Trophoblast cell (in vitro differentiated cells and primary cell): Measurements from ENCODE around the gene ZNF398.

ENCODE experiments used
- DNase-seq, 2 donors: peaks; one replicate each; pipeline ENCODE4 v3.0.0-alpha.2; 2016
- H2AFZ ChIP-seq: 2 replicates; pipeline ENCODE4 v1.6.1; 2013; ENCODE audit warnings: low read length, moderate library complexity, mild to moderate bottlenecking; ENCODE audit not compliant: insufficient read depth, poor library complexity
- H2AK5ac ChIP-seq: 2 replicates; pipeline ENCODE4 v1.6.1; 2013; ENCODE audit warnings: mild to moderate bottlenecking, low read length
- H2BK120ac ChIP-seq: 2 replicates; pipeline ENCODE4 v1.6.1; 2013; ENCODE audit warnings: low read length, mild to moderate bottlenecking, moderate library complexity; ENCODE audit not compliant: insufficient read depth, poor library complexity
- H2BK12ac ChIP-seq: 2 replicates; pipeline ENCODE4 v1.6.1; 2013; ENCODE audit warnings: mild to moderate bottlenecking, low read length, moderate library complexity
- H2BK5ac ChIP-seq: 2 replicates; pipeline ENCODE4 v1.6.1; 2013; ENCODE audit warnings: low read length, low read depth, moderate library complexity, mild to moderate bottlenecking; ENCODE audit not compliant: poor library complexity
- H3K14ac ChIP-seq: 2 replicates; pipeline ENCODE4 v1.6.1; 2013; ENCODE audit warnings: mild to moderate bottlenecking, low read length
- H3K18ac ChIP-seq: 2 replicates; pipeline ENCODE4 v1.6.1; 2013; ENCODE audit warnings: mild to moderate bottlenecking, low read length
- H3K23ac ChIP-seq: 2 replicates; pipeline ENCODE4 v1.6.1; 2013; ENCODE audit warnings: low read length
- H3K27ac ChIP-seq: 2 replicates; pipeline ENCODE4 v1.5.1; 2013; ENCODE audit warnings: low read depth, mild to moderate bottlenecking, inconsistent platforms, low read length, moderate library complexity
- H3K27me3 ChIP-seq: 2 replicates; pipeline ENCODE4 v1.6.1; 2013; ENCODE audit warnings: inconsistent platforms, mild to moderate bottlenecking, low read length, moderate library complexity; ENCODE audit not compliant: insufficient read depth
- H3K36me3 ChIP-seq, 2 experiments: 1 replicate in 1 of 2; 2 replicates in 1 of 2; pipeline ENCODE4 v1.6.1; 2013; ENCODE audit warnings: low read length in 2 of 2, mild to moderate bottlenecking in 2 of 2, moderate library complexity in 1 of 2; ENCODE audit not compliant: insufficient read depth in 2 of 2, control insufficient read depth in 1 of 2
- H3K4ac ChIP-seq: 2 replicates; pipeline ENCODE4 v1.6.1; 2013; ENCODE audit warnings: low read depth, mild to moderate bottlenecking, low read length, moderate library complexity
- H3K4me1 ChIP-seq, 2 experiments: 1 replicate in 1 of 2; 2 replicates in 1 of 2; pipeline ENCODE4 v1.6.1; 2013; ENCODE audit warnings: low read length in 2 of 2, mild to moderate bottlenecking in 2 of 2, moderate library complexity in 1 of 2; ENCODE audit not compliant: insufficient read depth in 2 of 2, control insufficient read depth in 1 of 2
- H3K4me2 ChIP-seq: 2 replicates; pipeline ENCODE4 v1.6.1; 2013; ENCODE audit warnings: inconsistent platforms, mild to moderate bottlenecking, low read length, moderate library complexity
- H3K4me3 ChIP-seq: 2 replicates; pipeline ENCODE4 v1.5.1; 2013; ENCODE audit warnings: mild to moderate bottlenecking, low read depth, low read length, inconsistent platforms
- H3K79me1 ChIP-seq: one replicate; pipeline ENCODE4 v1.6.1; 2013; ENCODE audit warnings: low read length
- H3K79me2 ChIP-seq: 2 replicates; pipeline ENCODE4 v1.6.1; 2013; ENCODE audit warnings: low read length, mild to moderate bottlenecking; ENCODE audit not compliant: control insufficient read depth, insufficient read depth, poor library complexity
- H3K9ac ChIP-seq: 2 replicates; pipeline ENCODE4 v1.6.1; 2013; ENCODE audit warnings: mild to moderate bottlenecking, low read length
- H3K9me3 ChIP-seq: 2 replicates; pipeline ENCODE4 v1.6.1; 2013; ENCODE audit warnings: low read depth, mild to moderate bottlenecking, control low read depth, inconsistent platforms, low read length; ENCODE audit not compliant: insufficient read depth
- H4K12ac ChIP-seq: 2 replicates; pipeline ENCODE4 v1.6.1; 2013; ENCODE audit warnings: low read depth, mild to moderate bottlenecking, low read length, moderate library complexity
- H4K8ac ChIP-seq: 2 replicates; pipeline ENCODE4 v1.6.1; 2013; ENCODE audit warnings: low read depth, mild to moderate bottlenecking, low read length, moderate library complexity
- H4K91ac ChIP-seq: one replicate; pipeline ENCODE4 v1.6.1; 2013; ENCODE audit warnings: low read depth, mild to moderate bottlenecking, low read length, moderate library complexity
- WGBS: extraction: QIAGEN DNeasy Blood & Tissue Kit; methylation state at CpG from one replicate; pipeline ENCODE4 v1.1.7; 2013; ENCODE audit warnings: missing lambda C conversion rate; ENCODE audit not compliant: insufficient read length, insufficient coverage; ENCODE audit errors: extremely low coverage; 5-methylcytosine and 5-hydroxymethylcytosine counted together

Gene ZNF398

GRCh38 chr7:149205690-149206381, 58.6 kb downstream of the ZNF398 start:
- Histone ChIP-seq H3K27me3 (no peaks in the 10 kb centered on the region), H3K4ac (peak overlapping the region; percentile 21), H3K36me3 (peaks cover 31 to 37% of the 10 kb centered on the region in 2 experiments), H2BK12ac (peak overlapping the region; percentile 55), H4K12ac (no peak overlapping the region), H3K23ac (no peak overlapping the region), H3K79me1 (peaks cover 10% of the 10 kb centered on the region), H2AFZ (no peak overlapping the region), H4K8ac (no peak overlapping the region), H2AK5ac (no peak overlapping the region), H4K91ac (peak overlapping the region; percentile 31), H2BK5ac (peak overlapping the region; percentile 10), H3K9me3 (no peaks in the 10 kb centered on the region), H2BK120ac (peak overlapping the region; percentile 9), H3K9ac (no peak overlapping the region), H3K4me2 (peak overlapping the region; percentile 47), H3K18ac (no peak overlapping the region), H3K4me1 (peaks cover 15 to 20% of the 10 kb centered on the region in 2 experiments), H3K79me2 (no peaks in the 10 kb centered on the region), H3K27ac (peak overlapping the region; percentile 30), H3K4me3 (no peak overlapping the region), H3K14ac (no peak overlapping the region)
- WGBS, result no CpG with 5 or more reads among the region's 18 CpGs
- peak in 1 of 2 donors; percentile 66 for DNase-seq

- no CpG with 5 or more reads among the region's 35 CpGs for WGBS
- no peak overlapping the region for H2BK5ac ChIP-seq
Observed at GRCh38 chr7:149207324-149208035, 60.2 kb downstream of the ZNF398 start.

GRCh38 chr7:149209518-149210269, 62.4 kb downstream of the ZNF398 start:
- Histone ChIP-seq H3K27ac (no peak overlapping the region), H3K79me2 (no peaks in the 10 kb centered on the region), H2AK5ac (no peak overlapping the region), H3K36me3 (peaks cover 43 to 57% of the 10 kb centered on the region in 2 experiments), H4K91ac (no peak overlapping the region), H2BK120ac (no peak overlapping the region), H3K23ac (no peak overlapping the region), H3K18ac (no peak overlapping the region), H3K27me3 (no peaks in the 10 kb centered on the region), H4K8ac (no peak overlapping the region), H3K4ac (no peak overlapping the region), H3K4me2 (no peak overlapping the region), H3K4me3 (no peak overlapping the region), H2AFZ (no peak overlapping the region), H3K14ac (no peak overlapping the region), H2BK5ac (no peak overlapping the region), H3K79me1 (peaks cover 7% of the 10 kb centered on the region), H3K9ac (no peak overlapping the region), H3K4me1 (peaks cover 10 to 16% of the 10 kb centered on the region in 2 experiments), H4K12ac (no peak overlapping the region), H3K9me3 (no peaks in the 10 kb centered on the region), H2BK12ac (no peak overlapping the region)
- DNase-seq, result peak; percentile 59 to 74
- no CpG with 5 or more reads among the region's 7 CpGs for WGBS

More at GRCh38 chr7:149207324-149208035, 60.2 kb downstream of the ZNF398 start:
- Histone ChIP-seq H3K14ac (no peak overlapping the region), H3K4me2 (no peak overlapping the region), H3K79me2 (no peaks in the 10 kb centered on the region), H3K4me1 (peaks cover 15 to 20% of the 10 kb centered on the region in 2 experiments), H4K8ac (no peak overlapping the region), H3K9ac (no peak overlapping the region), H3K18ac (no peak overlapping the region), H3K36me3 (peaks cover 28 to 40% of the 10 kb centered on the region in 2 experiments), H3K27ac (no peak overlapping the region), H2BK120ac (no peak overlapping the region), H2AFZ (no peak overlapping the region), H3K27me3 (no peaks in the 10 kb centered on the region), H3K4me3 (no peak overlapping the region), H3K23ac (no peak overlapping the region), H3K4ac (no peak overlapping the region), H4K12ac (no peak overlapping the region), H2BK12ac (no peak overlapping the region), H4K91ac (peak overlapping the region; percentile 7), H2AK5ac (no peak overlapping the region), H3K79me1 (peaks cover 10% of the 10 kb centered on the region), H3K9me3 (no peaks in the 10 kb centered on the region)
- DNase-seq, result no peak

GRCh38 chr7:149210551-149210950, 63.3 kb downstream of the ZNF398 start:
- no peak overlapping the region for H3K4me2 ChIP-seq
- H2BK120ac ChIP-seq, result no peak overlapping the region
- H2BK12ac ChIP-seq, result no peak overlapping the region
- H4K12ac ChIP-seq, result no peak overlapping the region
- no peak for DNase-seq
- H4K91ac ChIP-seq, result no peak overlapping the region
- H2AFZ ChIP-seq, result no peak overlapping the region
- H3K4me3 ChIP-seq, result no peak overlapping the region
- no peak overlapping the region for H3K18ac ChIP-seq
- no peaks in the 10 kb centered on the region for H3K27me3 ChIP-seq
- H4K8ac ChIP-seq, result no peak overlapping the region
- H3K14ac ChIP-seq, result no peak overlapping the region
- H3K4ac ChIP-seq, result no peak overlapping the region
- H2BK5ac ChIP-seq, result no peak overlapping the region
- peaks cover 7% of the 10 kb centered on the region for H3K79me1 ChIP-seq
- H3K9ac ChIP-seq, result no peak overlapping the region
- H3K23ac ChIP-seq, result no peak overlapping the region
- peaks cover 8 to 14% of the 10 kb centered on the region in 2 experiments for H3K4me1 ChIP-seq
- H3K79me2 ChIP-seq, result no peaks in the 10 kb centered on the region
- WGBS, result no CpG with 5 or more reads among the region's 11 CpGs
- no peak overlapping the region for H2AK5ac ChIP-seq
- H3K9me3 ChIP-seq, result no peaks in the 10 kb centered on the region
- H3K36me3 ChIP-seq, result peaks cover 42 to 63% of the 10 kb centered on the region in 2 experiments
- no peak overlapping the region for H3K27ac ChIP-seq
